Hypothalamus (tissue), 51 donors: Measurements from ENCODE around the gene SIK3.

Source experiments
- DNase-seq, 51 donors: peaks; one replicate each; lab custom pipeline; 2025; lab: John Stamatoyannopoulos, UW

Gene SIK3

GRCh38 chr11:116855413-116855812, 242.8 kb downstream of the SIK3 start:
- no peak for DNase-seq

GRCh38 chr11:116853461-116854073, 244.7 kb downstream of the SIK3 start:
- no peak for DNase-seq

DNA sequence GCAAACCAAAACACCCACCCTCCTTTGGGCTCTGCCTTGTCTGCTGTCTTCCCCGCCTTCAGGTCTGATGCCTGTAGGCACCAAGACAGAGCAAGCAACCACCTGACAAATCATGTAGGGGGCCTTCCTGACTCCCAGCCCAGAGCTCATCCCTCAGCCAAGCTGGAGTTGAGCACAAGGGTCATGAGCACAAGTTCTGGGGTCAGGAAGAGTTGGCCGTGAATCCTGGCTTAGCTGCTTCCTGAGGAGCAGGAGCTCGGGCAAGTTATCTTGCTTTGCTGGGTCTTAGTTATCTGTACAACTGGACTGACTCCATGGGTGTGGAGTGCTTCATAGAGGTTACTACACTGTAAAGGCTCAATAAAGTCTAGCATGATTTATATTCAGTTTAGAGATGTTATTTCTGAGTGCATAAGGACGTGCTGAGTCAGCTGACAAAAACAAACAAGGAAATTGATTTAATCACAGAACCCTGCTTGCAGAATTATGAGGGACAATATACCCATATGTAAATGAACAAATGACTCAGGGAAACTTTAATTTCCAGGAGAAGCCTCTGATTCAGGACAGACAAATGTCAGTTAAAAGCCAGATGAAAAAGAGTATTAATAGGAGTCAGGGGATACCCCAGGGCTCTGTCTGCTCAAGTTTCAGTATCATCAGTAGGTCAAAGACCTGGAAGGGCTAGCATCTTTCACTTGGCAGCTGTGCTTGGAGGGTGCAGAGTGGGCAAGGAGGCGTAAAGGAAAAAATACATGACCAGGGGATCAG, 245.8 kb downstream of the SIK3 start:
- DNase-seq: peak in 2 of 51 donors; percentile 5 to 14

GRCh38 chr11:116851626-116852025, 246.6 kb downstream of the SIK3 start:
- DNase-seq: peak in 1 of 51 donors; percentile 27

DNA sequence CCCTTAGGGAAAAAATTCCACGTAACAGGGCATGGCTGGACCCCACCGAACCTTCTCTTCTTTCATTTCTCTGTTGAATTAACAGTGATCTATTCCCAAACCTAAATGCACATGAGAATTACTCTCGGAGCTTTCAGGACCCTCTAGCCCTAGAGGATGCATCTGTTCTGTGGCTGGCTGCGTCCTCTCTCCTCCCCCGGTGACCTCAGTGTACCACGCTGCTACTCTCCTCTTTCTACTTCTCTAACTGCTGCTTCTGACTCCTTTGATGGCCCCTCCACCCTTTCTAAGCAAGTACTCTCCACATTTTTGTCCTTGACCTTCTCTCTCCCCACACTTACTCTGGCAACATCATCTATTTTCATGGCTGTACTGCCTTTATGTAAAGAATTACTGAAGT, 248.7 kb downstream of the SIK3 start:
- DNase-seq: no peak

DNA sequence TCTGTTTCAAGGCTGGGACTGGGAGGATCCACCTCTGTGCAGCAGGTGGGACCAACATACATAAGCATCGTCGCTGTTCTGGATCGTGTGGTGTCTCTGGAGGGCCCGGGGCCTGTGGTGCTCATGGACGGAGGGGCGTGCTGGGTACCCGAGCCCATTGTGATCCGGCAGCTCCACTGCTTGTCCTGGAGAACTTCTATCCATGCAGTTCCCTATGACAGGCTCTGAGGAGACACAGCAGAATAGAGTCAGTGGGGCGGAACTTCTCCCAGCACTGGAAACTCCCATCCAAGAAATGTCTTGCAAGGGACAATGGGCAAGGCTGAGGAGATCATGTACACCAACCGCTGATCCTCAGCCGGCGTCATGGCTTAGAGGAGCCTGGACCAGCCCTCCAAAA, 249.2 kb downstream of the SIK3 start:
- no peak for DNase-seq

DNA sequence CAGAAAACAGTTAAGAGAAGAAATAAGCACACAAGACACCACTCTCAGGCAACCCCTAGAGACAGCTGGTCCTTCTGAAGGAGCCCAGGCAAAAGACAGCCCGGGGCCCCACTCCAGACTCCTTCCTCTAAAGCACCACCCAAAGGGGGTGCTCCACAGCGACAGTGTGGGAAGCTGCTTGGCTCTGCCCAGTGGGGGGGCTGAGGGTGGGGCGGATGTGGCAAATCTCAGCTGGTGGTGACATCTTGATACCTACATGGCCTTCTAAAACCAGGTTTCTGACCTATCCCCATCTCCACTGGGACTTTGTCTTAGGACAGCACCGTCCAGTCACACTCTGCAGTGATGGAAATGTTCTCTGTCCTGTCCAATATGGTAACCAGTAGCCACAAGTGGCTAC, 250.6 kb downstream of the SIK3 start:
- DNase-seq: no peak

GRCh38 chr11:116844722-116845121, 253.5 kb downstream of the SIK3 start:
- no peak for DNase-seq

GRCh38 chr11:116843661-116844060, 254.6 kb downstream of the SIK3 start:
- DNase-seq: no peak

GRCh38 chr11:116842909-116843308, 255.3 kb downstream of the SIK3 start:
- no peak for DNase-seq

- no peak for DNase-seq
Observed at GRCh38 chr11:116842117-116842516, 256.1 kb downstream of the SIK3 start.

- DNase-seq: no peak
Observed at GRCh38 chr11:116840746-116841296, 257.4 kb downstream of the SIK3 start.

GRCh38 chr11:116840224-116840745, 257.9 kb downstream of the SIK3 start:
- peak in 13 of 51 donors; percentile 6 to 44 (median 22) for DNase-seq

GRCh38 chr11:116838321-116839084, 259.7 kb downstream of the SIK3 start:
- no peak for DNase-seq

- DNase-seq: no peak
Observed at GRCh38 chr11:116837231-116838091, 260.8 kb downstream of the SIK3 start, which contains the start of gene APOA1. Gene APOA1 (minus strand): TSS chr11:116837622. CDS start chr11:116837387, 235 bp downstream.

GRCh38 chr11:116836632-116836991, 261.6 kb downstream of the SIK3 start:
- DNase-seq: no peak

DNA sequence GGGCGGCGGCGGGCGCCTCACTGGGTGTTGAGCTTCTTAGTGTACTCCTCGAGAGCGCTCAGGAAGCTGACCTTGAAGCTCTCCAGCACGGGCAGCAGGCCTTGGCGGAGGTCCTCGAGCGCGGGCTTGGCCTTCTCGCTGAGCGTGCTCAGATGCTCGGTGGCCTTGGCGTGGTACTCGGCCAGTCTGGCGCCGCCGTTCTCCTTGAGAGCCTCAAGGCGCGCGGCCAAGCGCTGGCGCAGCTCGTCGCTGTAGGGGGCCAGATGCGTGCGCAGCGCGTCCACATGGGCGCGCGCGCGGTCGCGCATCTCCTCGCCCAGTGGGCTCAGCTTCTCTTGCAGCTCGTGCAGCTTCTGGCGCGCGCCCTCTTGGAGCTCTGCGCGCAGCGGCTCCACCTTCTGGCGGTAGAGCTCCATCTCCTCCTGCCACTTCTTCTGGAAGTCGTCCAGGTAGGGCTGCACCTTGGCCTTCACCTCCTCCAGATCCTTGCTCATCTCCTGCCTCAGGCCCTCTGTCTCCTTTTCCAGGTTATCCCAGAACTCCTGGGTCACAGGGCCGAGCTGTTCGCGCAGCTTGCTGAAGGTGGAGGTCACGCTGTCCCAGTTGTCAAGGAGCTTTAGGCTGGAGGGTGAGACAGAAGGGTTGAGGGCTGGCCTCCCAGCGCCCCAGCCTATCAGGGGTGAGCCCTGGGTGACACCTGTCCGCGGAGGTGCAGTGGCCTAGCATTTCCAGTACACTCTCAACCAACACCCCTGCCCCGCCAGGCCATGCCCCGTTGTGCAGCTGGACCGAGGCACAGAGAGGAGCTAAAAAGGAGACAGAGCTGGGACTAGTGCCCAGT, 262.2 kb downstream of the SIK3 start:
- peak in 50 of 51 donors; percentile 25 to 90 (median 78) for DNase-seq

DNA sequence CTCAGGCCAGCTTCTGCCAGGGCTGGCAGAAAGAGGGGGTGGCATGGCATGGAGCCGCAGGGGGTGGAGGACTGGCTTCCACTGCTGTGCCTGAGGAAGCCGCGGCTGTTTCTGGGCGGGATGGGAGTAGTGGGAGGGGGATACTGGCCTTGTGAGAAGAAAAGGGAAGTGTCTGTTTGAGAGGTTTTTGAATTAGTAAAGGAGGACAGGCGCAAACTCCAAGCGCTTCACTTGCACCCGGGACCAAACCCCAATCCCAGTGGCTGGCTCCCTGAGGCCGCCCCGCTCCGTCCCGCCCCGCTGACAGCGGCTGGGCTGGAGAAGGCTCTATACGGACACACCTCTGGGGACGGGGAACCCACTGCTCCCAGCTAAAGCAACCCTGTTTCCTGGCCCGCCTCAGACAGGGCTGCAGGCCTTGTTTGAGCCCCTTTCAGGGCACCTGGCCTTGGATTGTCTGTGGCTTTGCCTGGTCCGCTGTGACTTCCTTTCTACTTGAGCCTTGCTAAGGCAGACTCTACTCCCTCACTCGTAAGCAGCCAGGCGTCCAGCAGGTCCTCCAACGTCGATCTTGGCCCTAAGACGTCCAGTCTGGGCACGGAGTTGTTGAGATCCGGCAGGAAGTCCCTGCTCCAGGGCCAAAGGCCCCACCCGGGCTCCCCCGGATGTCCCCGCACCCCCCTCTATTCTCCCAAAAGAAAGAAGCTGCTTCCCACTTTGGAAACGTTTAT, 263.0 kb downstream of the SIK3 start:
- DNase-seq: peak in 5 of 51 donors; percentile 37 to 65 (median 52)
